ENCODE data around the gene PPARA. TPM values are rescaled to one million over a fixed set of nuclear protein-coding genes. Genes with fewer than 3 reads are reported as not detected.
A peak's percentile ranks its signal among the peaks of the same experiment; 100 is the strongest.

Gene PPARA
- total RNA-seq, 1 donor from 2014 or later = 1.8 TPM

GRCh38 chr22:46110215-46110614 is 40.1 kb upstream of the PPARA start:
- peaks cover 3% of the 10 kb centered on the region for H3K27me3 Mint-ChIP-seq (ENCODE audit: unreplicated experiment)
- peaks cover 2% of the 10 kb centered on the region for H3K9me3 Mint-ChIP-seq (ENCODE audit: unreplicated experiment)
- no peaks in the 10 kb centered on the region for H3K36me3 Mint-ChIP-seq (ENCODE audit: unreplicated experiment)
- DNase-seq = no peak
- no peak overlapping the region for H3K27ac Mint-ChIP-seq (ENCODE audit: unreplicated experiment)
- H3K4me1 Mint-ChIP-seq (ENCODE audit: low read depth, unreplicated experiment) = no peaks in the 10 kb centered on the region
- H3K4me3 Mint-ChIP-seq (ENCODE audit: unreplicated experiment) = no peak overlapping the region
- TF ChIP-seq CTCF (IDR thresholded peaks at IDR 0.05; ENCODE audit: partially characterized antibody, unreplicated experiment) = no peak

- peaks cover 3% of the 10 kb centered on the region for H3K27me3 Mint-ChIP-seq (ENCODE audit: unreplicated experiment)
- DNase-seq = peak; percentile 52
- H3K9me3 Mint-ChIP-seq (ENCODE audit: unreplicated experiment) = peaks cover 2% of the 10 kb centered on the region
- no peak for TF ChIP-seq CTCF (IDR thresholded peaks at IDR 0.05; ENCODE audit: partially characterized antibody, unreplicated experiment)
- no peak overlapping the region for H3K27ac Mint-ChIP-seq (ENCODE audit: unreplicated experiment)
- no peak overlapping the region for H3K4me3 Mint-ChIP-seq (ENCODE audit: unreplicated experiment)
- no peaks in the 10 kb centered on the region for H3K36me3 Mint-ChIP-seq (ENCODE audit: unreplicated experiment)
- H3K4me1 Mint-ChIP-seq (ENCODE audit: low read depth, unreplicated experiment) = no peaks in the 10 kb centered on the region
These were observed 38.5 kb upstream of the PPARA start for GRCh38 chr22:46111645-46112306.

GRCh38 chr22:46112405-46112804 is 37.9 kb upstream of the PPARA start:
- no peaks in the 10 kb centered on the region for H3K9me3 Mint-ChIP-seq (ENCODE audit: unreplicated experiment)
- H3K27me3 Mint-ChIP-seq (ENCODE audit: unreplicated experiment) = peaks cover 3% of the 10 kb centered on the region
- no peak overlapping the region for H3K27ac Mint-ChIP-seq (ENCODE audit: unreplicated experiment)
- H3K36me3 Mint-ChIP-seq (ENCODE audit: unreplicated experiment) = no peaks in the 10 kb centered on the region
- no peak overlapping the region for H3K4me3 Mint-ChIP-seq (ENCODE audit: unreplicated experiment)
- no peak for DNase-seq
- no peaks in the 10 kb centered on the region for H3K4me1 Mint-ChIP-seq (ENCODE audit: low read depth, unreplicated experiment)
- TF ChIP-seq CTCF (IDR thresholded peaks at IDR 0.05; ENCODE audit: partially characterized antibody, unreplicated experiment) = no peak

GRCh38 chr22:46113110-46113909 is 37.0 kb upstream of the PPARA start:
- Mint-ChIP-seq H3K27me3 (ENCODE audit: unreplicated experiment) (peaks cover 3% of the 10 kb centered on the region), H3K36me3 (ENCODE audit: unreplicated experiment) (no peaks in the 10 kb centered on the region), H3K4me1 (ENCODE audit: low read depth, unreplicated experiment) (no peaks in the 10 kb centered on the region), H3K9me3 (ENCODE audit: unreplicated experiment) (no peaks in the 10 kb centered on the region), H3K27ac (ENCODE audit: unreplicated experiment) (no peak overlapping the region), H3K4me3 (ENCODE audit: unreplicated experiment) (no peak overlapping the region)
- DNase-seq = no peak
- no peak for TF ChIP-seq CTCF (IDR thresholded peaks at IDR 0.05; ENCODE audit: partially characterized antibody, unreplicated experiment)
